IMR-90 (cell line): ENCODE measurements around the gene ACSL6. TPM values are rescaled to one million over a fixed set of nuclear protein-coding genes. Genes with fewer than 3 reads are reported as not detected.

Source experiments
- ATAC-seq: fragments of 200-7000 bp; cut with Tn5 transposase; 2 replicates; pipeline ENCODE4 v1.9.1; 2020; ENCODE audit warnings: low read depth, mild to moderate bottlenecking, moderate library complexity
- BruUV-seq: library from RNA; stranded (reverse); fragments of 400-500 nt; replicated peaks from 2 replicates; lab custom pipeline; 2021; lab: Mats Ljungman, UMichigan
- CTCF ChIA-PET: fragments of 300-600 bp; formaldehyde crosslinking; extraction: SDS; loops from one replicate; lab custom pipeline; 2021; ENCODE audit warnings: antibody characterized with exemption; lab: Yijun Ruan, JAX
- POLR2A ChIA-PET: fragments of 300-600 bp; sonication (Branson Sonifier 250); formaldehyde crosslinking; loops from one replicate; lab custom pipeline; 2022; ENCODE audit warnings: antibody characterized with exemption; ENCODE audit not compliant: unreplicated experiment; lab: Charles Lee
- DNase-seq: peaks from one replicate; pipeline ENCODE4 v3.0.0; 2013
- H2AFZ ChIP-seq: replicated peaks from 2 replicates; pipeline ENCODE3; 2013; ENCODE audit warnings: low read length, mild to moderate bottlenecking; ENCODE audit not compliant: poor library complexity
- H2AK5ac ChIP-seq: 2 replicates; pipeline ENCODE4 v1.6.1; 2013; ENCODE audit warnings: low read depth, low read length, inconsistent platforms
- H2AK9ac ChIP-seq: replicated peaks from 2 replicates; pipeline ENCODE3; 2013; ENCODE audit warnings: mild to moderate bottlenecking, low read depth, low read length, moderate library complexity; ENCODE audit not compliant: poor library complexity
- H2BK120ac ChIP-seq: 2 replicates; pipeline ENCODE4 v1.6.1; 2013; ENCODE audit warnings: low read depth, low read length, inconsistent platforms
- H2BK15ac ChIP-seq: 3 replicates; pipeline ENCODE4 v1.6.1; 2013; ENCODE audit warnings: low read depth, low read length, inconsistent platforms
- H2BK20ac ChIP-seq: 2 replicates; pipeline ENCODE4 v1.6.1; 2013; ENCODE audit warnings: low read depth, mild to moderate bottlenecking, inconsistent platforms, low read length, moderate library complexity
- H2BK5ac ChIP-seq: 2 replicates; pipeline ENCODE4 v1.6.1; 2013; ENCODE audit warnings: mild to moderate bottlenecking, low read depth, low read length, inconsistent platforms; ENCODE audit not compliant: poor library complexity, severe bottlenecking
- H3K14ac ChIP-seq: replicated peaks from 2 replicates; pipeline ENCODE4 v1.6.1; 2013; ENCODE audit warnings: low read depth, low read length, inconsistent platforms
- H3K18ac ChIP-seq: 2 replicates; pipeline ENCODE4 v1.6.1; 2013; ENCODE audit warnings: low read depth, low read length, control low read depth
- H3K23ac ChIP-seq: 2 replicates; pipeline ENCODE4 v1.6.1; 2013; ENCODE audit warnings: low read depth, low read length, inconsistent platforms
- H3K27ac ChIP-seq: 2 replicates; pipeline ENCODE4 v1.5.1; 2013; ENCODE audit warnings: mild to moderate bottlenecking, control low read depth, low read length; ENCODE audit not compliant: insufficient read depth
- H3K27me3 ChIP-seq: 2 replicates; pipeline ENCODE4 v1.6.1; 2013; ENCODE audit warnings: low read length; ENCODE audit not compliant: control insufficient read depth, insufficient read depth
- H3K36me3 ChIP-seq: 2 replicates; pipeline ENCODE4 v1.6.1; 2013; ENCODE audit warnings: low read length, mixed read lengths; ENCODE audit not compliant: control insufficient read depth, insufficient read depth
- H3K4ac ChIP-seq: 2 replicates; pipeline ENCODE4 v1.6.1; 2013; ENCODE audit warnings: low read depth, low read length, inconsistent platforms
- H3K4me1 ChIP-seq: 2 replicates; pipeline ENCODE4 v1.6.1; 2013; ENCODE audit warnings: low read length, mixed read lengths; ENCODE audit not compliant: control insufficient read depth, insufficient read depth
- H3K4me2 ChIP-seq: 2 replicates; pipeline ENCODE4 v1.6.1; 2013; ENCODE audit warnings: low read depth, mild to moderate bottlenecking, control low read depth, low read length, moderate library complexity
- H3K4me3 ChIP-seq: 2 replicates; pipeline ENCODE4 v1.5.1; 2013; ENCODE audit warnings: low read depth, mild to moderate bottlenecking, control low read depth, low read length, moderate library complexity; ENCODE audit not compliant: insufficient read depth
- H3K56ac ChIP-seq: 2 replicates; pipeline ENCODE4 v1.6.1; 2013; ENCODE audit warnings: low read length, inconsistent platforms; ENCODE audit not compliant: insufficient read depth; ENCODE audit errors: extremely low read depth
- H3K79me1 ChIP-seq, 2 experiments: 2 replicates each; pipeline ENCODE4 v1.6.1; 2013; ENCODE audit warnings: low read length in 2 of 2, inconsistent platforms in 1 of 2, low read depth in 1 of 2
- H3K9ac ChIP-seq: 2 replicates; pipeline ENCODE4 v1.6.1; 2013; ENCODE audit warnings: low read depth, low read length, control low read depth
- H3K9me1 ChIP-seq: 2 replicates; pipeline ENCODE4 v1.6.1; 2013; ENCODE audit warnings: low read length, inconsistent platforms; ENCODE audit not compliant: insufficient read depth
- H3K9me3 ChIP-seq: 2 replicates; pipeline ENCODE4 v1.6.1; 2013; ENCODE audit warnings: low read length; ENCODE audit not compliant: control insufficient read depth, insufficient read depth
- H4K20me1 ChIP-seq: 2 replicates; pipeline ENCODE4 v1.6.1; 2013; ENCODE audit warnings: low read length, inconsistent platforms; ENCODE audit not compliant: insufficient read depth
- H4K5ac ChIP-seq: 2 replicates; pipeline ENCODE4 v1.6.1; 2013; ENCODE audit warnings: mild to moderate bottlenecking, low read depth, low read length, control low read depth
- H4K8ac ChIP-seq, 2 experiments: 2 replicates each; pipeline ENCODE4 v1.6.1; 2013; ENCODE audit warnings: low read depth in 2 of 2, low read length in 2 of 2, control low read depth in 1 of 2, inconsistent platforms in 1 of 2
- H4K91ac ChIP-seq: 2 replicates; pipeline ENCODE4 v1.6.1; 2013; ENCODE audit warnings: low read depth, low read length, inconsistent platforms; ENCODE audit not compliant: insufficient read depth
- CEBPB ChIP-seq: IDR thresholded peaks from 2 replicates; pipeline ENCODE4 v1.6.1; 2012; ENCODE audit warnings: low read depth, low read length, improper control_type of control experiment
- CTCF ChIP-seq: conservative IDR thresholded peaks from 2 replicates; pipeline ENCODE4 v1.5.1; 2012; ENCODE audit warnings: mild to moderate bottlenecking, low read depth, low read length, improper control_type of control experiment
- MXI1 ChIP-seq: IDR thresholded peaks from 2 replicates; pipeline ENCODE4 v1.6.1; 2012; ENCODE audit warnings: low read depth, mild to moderate bottlenecking, low read length, moderate library complexity, borderline replicate concordance
- RCOR1 ChIP-seq: IDR thresholded peaks from 2 replicates; pipeline ENCODE4 v1.6.1; 2012; ENCODE audit warnings: mild to moderate bottlenecking, low read length, improper control_type of control experiment; ENCODE audit not compliant: insufficient replicate concordance
- SMC3 ChIP-seq: fragments of 150-350 bp; IDR thresholded peaks from 2 replicates; pipeline ENCODE4 v1.6.1; 2016; ENCODE audit warnings: low read depth, mild to moderate bottlenecking, antibody characterized with exemption, low read length, moderate library complexity
- WGBS, 2 experiments: methylation state at CpG; one replicate each; pipeline versions ENCODE4 v1.1.5 to v1.1.7; 2013; ENCODE audit warnings: missing lambda C conversion rate in 2 of 2; ENCODE audit not compliant: insufficient read length in 1 of 2; ENCODE audit errors: extremely low coverage in 2 of 2; 5-methylcytosine and 5-hydroxymethylcytosine counted together
- dilution Hi-C: fragments of 300-500 bp; cut with HindIII; formaldehyde crosslinking; loops from one replicate; pipeline ENCODE4 v1.14.3; 2018; ENCODE audit warnings: low sequenced_read_pairs; ENCODE audit not compliant: unreplicated experiment
- in situ Hi-C: fragments of 300-500 bp; cut with MboI; formaldehyde crosslinking; loops from 3 replicates; pipeline ENCODE4 v1.14.3; 2019; ENCODE audit warnings: low sequenced_read_pairs, inconsistent platforms, mixed read lengths
- intact Hi-C: fragments of 100-400 bp; cut with micrococcal nuclease; formaldehyde crosslinking; loops from 2 replicates; pipeline ENCODE4 v1.10.0; 2022
- polyA plus RNA-seq, 3 experiments: library from polyadenylated mRNA; depleted of rRNA; stranded (reverse); fragments of >200 nt; gene quantifications; 2 replicates each; pipeline ENCODE4 v1.2.3, GENCODE V29; 2012; ENCODE audit warnings: low replicate concordance in 1 of 3
- total RNA-seq: library from RNA; depleted of rRNA; stranded (reverse); fragments of >200 nt; gene quantifications from 2 replicates; pipeline ENCODE4 v1.2.3, GENCODE V29; 2012

The ACSL6 gene
- total and polyA plus RNA-seq, 2 of the 4 experiments (the other 2 are of a cell fraction): not detected

- no peak overlapping the region for H2AK5ac ChIP-seq
- no peak overlapping the region for H2AK9ac ChIP-seq
- no peak overlapping the region for H3K9ac ChIP-seq
- dilution Hi-C loops: no loop called here
- no peaks in the 10 kb centered on the region for H3K79me1 ChIP-seq
- H4K8ac ChIP-seq: no peak overlapping the region
- H2BK5ac ChIP-seq: no peak overlapping the region
- H3K4me1 ChIP-seq: no peaks in the 10 kb centered on the region
- peaks cover 26% of the 10 kb centered on the region for H3K27me3 ChIP-seq
- H4K91ac ChIP-seq: no peak overlapping the region
- TF ChIP-seq CEBPB (no peak), RCOR1 (no peak), CTCF (no peak), SMC3 (no peak), MXI1 (no peak)
- in situ Hi-C loops: no loop called here
- no peak overlapping the region for H2AFZ ChIP-seq
- H3K14ac ChIP-seq: no peak overlapping the region
- H3K4ac ChIP-seq: no peak overlapping the region
- no peak overlapping the region for H3K4me2 ChIP-seq
- CTCF ChIA-PET: interaction anchor here (1.4 kb wide), 1 partner anchor 469 kb away, joined by 3 read pairs; no protein-coding TSS in a partner anchor
- no peak overlapping the region for H4K5ac ChIP-seq
- no peak overlapping the region for H3K18ac ChIP-seq
- H3K4me3 ChIP-seq: no peak overlapping the region
- H3K36me3 ChIP-seq: no peaks in the 10 kb centered on the region
- H2BK20ac ChIP-seq: no peak overlapping the region
- no peaks in the 10 kb centered on the region for H3K9me3 ChIP-seq
- no peaks in the 10 kb centered on the region for H4K20me1 ChIP-seq
- POLR2A ChIA-PET: no interaction called here
- DNase-seq: no peak
- no peak overlapping the region for H3K23ac ChIP-seq
- no peaks in the 10 kb centered on the region for H3K9me1 ChIP-seq
- no peak for ATAC-seq
- no peak overlapping the region for H2BK15ac ChIP-seq
- H2BK120ac ChIP-seq: no peak overlapping the region
- H3K27ac ChIP-seq: no peak overlapping the region
- intact Hi-C loops: no loop called here
- no TSS peak for BruUV-seq
- 70% methylated on average over 5 of the region's 12 CpGs; no CpG with 5 or more reads in 1 of the 2 experiments for WGBS, 2 experiments
- no peak overlapping the region for H3K56ac ChIP-seq
These were observed 46.2 kb upstream of the ACSL6 start for GRCh38 chr5:132057498-132058255.
